Endothelial cell of umbilical vein (primary cell): ENCODE results near the gene UPB1. TPM values are rescaled to one million over a fixed set of nuclear protein-coding genes. Genes with fewer than 3 reads are reported as not detected.

ENCODE experiments used
- BruUV-seq: library from RNA; stranded (reverse); fragments of 400-500 nt; replicated peaks from 2 replicates; lab custom pipeline; 2021; lab: Mats Ljungman, UMichigan
- CTCF ChIA-PET: fragments of 300-600, 350-600 bp; sonication (Branson Sonifier 250); formaldehyde crosslinking; loops from one replicate; lab custom pipeline; 2021; ENCODE audit warnings: antibody characterized with exemption, inconsistent platforms; lab: Charles Lee
- POLR2A ChIA-PET: fragments of 300-600, 350-600 bp; sonication (Branson Sonifier 250); formaldehyde crosslinking; loops from one replicate; lab custom pipeline; 2021; ENCODE audit warnings: antibody characterized with exemption, inconsistent platforms; lab: Charles Lee
- DNase-seq: peaks from one replicate; pipeline ENCODE4 v3.0.0-alpha.2; 2011; ENCODE audit warnings: low read depth, low spot score
- FAIRE-seq: peaks from 2 replicates; lab custom pipeline; 2011; peaks lifted over from hg19 to GRCh38; lab: Jason Lieb, UNC
- H2AFZ ChIP-seq: 2 replicates; pipeline ENCODE4 v1.6.0; 2012; ENCODE audit warnings: low read depth, low read length, control low read depth, inconsistent platforms
- H3K27ac ChIP-seq: 2 replicates; pipeline ENCODE4 v1.5.1; 2011; ENCODE audit warnings: low read depth, mild to moderate bottlenecking, control low read depth, low read length, moderate library complexity; ENCODE audit not compliant: insufficient read depth
- H3K27me3 ChIP-seq, 2 experiments: 2 replicates each; pipeline versions ENCODE4 v1.6.0 to v1.6.1; 2011; ENCODE audit warnings: low read length in 2 of 2, mixed read lengths in 1 of 2; ENCODE audit not compliant: control insufficient read depth in 2 of 2, insufficient read depth in 2 of 2
- H3K36me3 ChIP-seq, 2 experiments: 2 replicates in 1 of 2; 3 replicates in 1 of 2; pipeline ENCODE4 v1.5.1; 2011; ENCODE audit warnings: low read length in 2 of 2, mild to moderate bottlenecking in 1 of 2, moderate library complexity in 1 of 2; ENCODE audit not compliant: control insufficient read depth in 2 of 2, insufficient read depth in 2 of 2; ENCODE audit errors: extremely low read depth in 1 of 2
- H3K4me1 ChIP-seq: 3 replicates; pipeline ENCODE4 v1.5.1; 2011; ENCODE audit warnings: mild to moderate bottlenecking, low read length; ENCODE audit not compliant: control insufficient read depth, insufficient read depth; ENCODE audit errors: extremely low read depth
- H3K4me2 ChIP-seq: 2 replicates; pipeline ENCODE4 v1.6.1; 2011; ENCODE audit warnings: low read length, control low read depth, mixed read lengths; ENCODE audit not compliant: insufficient read depth
- H3K4me3 ChIP-seq, 3 experiments: fragments of 200-600 bp in 1 of 3; sonication (generic), shearing (Covaris generic) in 1 of 3; replicated peaks in 1 of 3; 2 replicates each; pipeline ENCODE4 v1.5.1; 2011 to 2016; ENCODE audit warnings: control low read depth in 3 of 3, low read length in 3 of 3, mild to moderate bottlenecking in 2 of 3, inconsistent platforms in 1 of 3, low read depth in 1 of 3, moderate library complexity in 1 of 3; ENCODE audit not compliant: insufficient read depth in 1 of 3
- H3K79me2 ChIP-seq: 2 replicates; pipeline ENCODE4 v1.6.0; 2012; ENCODE audit warnings: low read length, inconsistent platforms; ENCODE audit not compliant: control insufficient read depth, insufficient read depth
- H3K9ac ChIP-seq: replicated peaks from 2 replicates; pipeline ENCODE3; 2011; ENCODE audit warnings: low read length, control low read depth; ENCODE audit not compliant: insufficient read depth; ENCODE audit errors: extremely low read depth
- H3K9me1 ChIP-seq: replicated peaks from 3 replicates; pipeline ENCODE4 v1.6.0; 2011; ENCODE audit warnings: mild to moderate bottlenecking, low read length; ENCODE audit not compliant: control insufficient read depth, insufficient read depth; ENCODE audit errors: extremely low read depth
- H3K9me3 ChIP-seq: replicated peaks from 2 replicates; pipeline ENCODE4 v1.5.1; 2012; ENCODE audit warnings: low read length, inconsistent platforms; ENCODE audit not compliant: control insufficient read depth, insufficient read depth
- H4K20me1 ChIP-seq: replicated peaks from 2 replicates; pipeline ENCODE3; 2011; ENCODE audit warnings: mild to moderate bottlenecking, low read length; ENCODE audit not compliant: control insufficient read depth, insufficient read depth; ENCODE audit errors: extremely low read depth
- CTCF ChIP-seq, 2 donors: IDR thresholded peaks; 1 replicate in 1 of 2; 2 replicates in 1 of 2; pipeline ENCODE4 v1.5.1; 2011; ENCODE audit warnings: low read length in 2 of 2, mild to moderate bottlenecking in 2 of 2, moderate library complexity in 2 of 2, control low read depth in 1 of 2, inconsistent platforms in 1 of 2, low read depth in 1 of 2; ENCODE audit not compliant: insufficient read depth in 1 of 2; ENCODE audit errors: extremely low read depth in 1 of 2
- FOS ChIP-seq: IDR thresholded peaks from 2 replicates; pipeline ENCODE4 v1.6.1; 2011; ENCODE audit warnings: mild to moderate bottlenecking, low read length, moderate library complexity, borderline replicate concordance; ENCODE audit not compliant: insufficient read depth
- GATA2 ChIP-seq: IDR thresholded peaks from 2 replicates; pipeline ENCODE4 v1.7.0; 2011; ENCODE audit warnings: low read depth, mild to moderate bottlenecking, moderate library complexity, mixed read lengths, low read length; ENCODE audit not compliant: insufficient read length, insufficient read depth
- MYC ChIP-seq: IDR thresholded peaks from one replicate; pipeline ENCODE4 v1.6.1; 2011; ENCODE audit warnings: mild to moderate bottlenecking, low read depth, low read length
- POLR2A ChIP-seq: IDR thresholded peaks from 2 replicates; pipeline ENCODE4 v1.6.1; 2012; ENCODE audit warnings: low read depth, mild to moderate bottlenecking, control low read depth, low read length
- POLR2AphosphoS5 ChIP-seq: IDR thresholded peaks from 2 replicates; pipeline ENCODE4 v1.6.1; 2012; ENCODE audit warnings: low read depth, mild to moderate bottlenecking, control low read depth, low read length, moderate library complexity; ENCODE audit not compliant: insufficient read depth
- dilution Hi-C: fragments of 300-500 bp; cut with MboI; formaldehyde crosslinking; loops from one replicate; pipeline ENCODE4 v1.15.0; 2019; ENCODE audit warnings: low sequenced_read_pairs; ENCODE audit not compliant: extremely low pct_ligation_motif_present
- intact Hi-C: fragments of 100-400 bp; cut with micrococcal nuclease; formaldehyde crosslinking; loops from one replicate; pipeline ENCODE4 v1.10.0; 2022
- polyA plus RNA-seq, 4 experiments: library from polyadenylated mRNA; depleted of rRNA in 3 of 4; stranded (reverse) in 3 of 4; unstranded in 1 of 4; fragments of >200 nt; gene quantifications; 2 replicates each; pipeline versions ENCODE4 v1.2.1 to v1.2.3, GENCODE V29; 2011 to 2012; ENCODE audit warnings: missing spikeins in 1 of 4
- total RNA-seq: library from RNA; stranded (reverse); gene quantifications from 2 replicates; pipeline ENCODE4 v1.2.3, GENCODE V29; 2021
- TF ChIP-seq, protein P1 (sequence below): IDR thresholded peaks from 2 replicates; pipeline ENCODE4 v1.6.1; 2011; ENCODE audit not compliant: insufficient read depth, insufficient read length

UPB1 gene
- total and polyA plus RNA-seq, 2 donors (not counting 3 experiments of a cell fraction or from before 2014, with no cell fraction given): 0.30 to 0.80 TPM

- Histone ChIP-seq H3K36me3 (no peaks in the 10 kb centered on the region), H3K4me2 (no peak overlapping the region), H3K27ac (no peak overlapping the region), H3K27me3 (peaks cover 0 to 15% of the 10 kb centered on the region in 2 experiments), H3K9me1 (no peaks in the 10 kb centered on the region), H3K9ac (no peak overlapping the region), H4K20me1 (no peaks in the 10 kb centered on the region), H3K79me2 (no peaks in the 10 kb centered on the region), H3K4me1 (peaks cover 7% of the 10 kb centered on the region), H3K9me3 (no peaks in the 10 kb centered on the region), H2AFZ (no peak overlapping the region), H3K4me3 (no peak overlapping the region)
- TF ChIP-seq, protein P1, sequence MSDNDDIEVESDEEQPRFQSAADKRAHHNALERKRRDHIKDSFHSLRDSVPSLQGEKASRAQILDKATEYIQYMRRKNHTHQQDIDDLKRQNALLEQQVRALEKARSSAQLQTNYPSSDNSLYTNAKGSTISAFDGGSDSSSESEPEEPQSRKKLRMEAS: no peak
- no peak for TF ChIP-seq MYC
- TF ChIP-seq CTCF (IDR thresholded peaks at IDR 0.05; ENCODE audit: extremely low read depth in 1 of 2, insufficient read depth in 1 of 2, low read depth in 1 of 2, low read length in 2 of 2): no peak
- no peak for TF ChIP-seq POLR2A
- no peak for TF ChIP-seq GATA2
- no peak for TF ChIP-seq POLR2AphosphoS5
- TF ChIP-seq FOS: no peak
- FAIRE-seq (no peak), DNase-seq (no peak)
- no TSS peak for BruUV-seq
- POLR2A ChIA-PET: no interaction called here
- intact Hi-C loops (no loop called here), dilution Hi-C loops (no loop called here)
- CTCF ChIA-PET: interaction anchor here (2.0 kb wide), 1 partner anchor 9 kb away, joined by 9 read pairs; no protein-coding TSS in a partner anchor
Measured at GRCh38 chr22:24495365-24495675, 188 bp downstream of the UPB1 start.
